Tracheal epithelial cell (primary cell): ENCODE measurements around the gene TLR2. TPM values are rescaled to one million over a fixed set of nuclear protein-coding genes. Genes with fewer than 3 reads are reported as not detected.

ENCODE experiments used
- total RNA-seq: library from RNA; depleted of rRNA; stranded (reverse); fragments of >200 nt; gene quantifications from 2 replicates; pipeline ENCODE4 v1.2.1, GENCODE V29; 2014

TLR2 gene, protein sequence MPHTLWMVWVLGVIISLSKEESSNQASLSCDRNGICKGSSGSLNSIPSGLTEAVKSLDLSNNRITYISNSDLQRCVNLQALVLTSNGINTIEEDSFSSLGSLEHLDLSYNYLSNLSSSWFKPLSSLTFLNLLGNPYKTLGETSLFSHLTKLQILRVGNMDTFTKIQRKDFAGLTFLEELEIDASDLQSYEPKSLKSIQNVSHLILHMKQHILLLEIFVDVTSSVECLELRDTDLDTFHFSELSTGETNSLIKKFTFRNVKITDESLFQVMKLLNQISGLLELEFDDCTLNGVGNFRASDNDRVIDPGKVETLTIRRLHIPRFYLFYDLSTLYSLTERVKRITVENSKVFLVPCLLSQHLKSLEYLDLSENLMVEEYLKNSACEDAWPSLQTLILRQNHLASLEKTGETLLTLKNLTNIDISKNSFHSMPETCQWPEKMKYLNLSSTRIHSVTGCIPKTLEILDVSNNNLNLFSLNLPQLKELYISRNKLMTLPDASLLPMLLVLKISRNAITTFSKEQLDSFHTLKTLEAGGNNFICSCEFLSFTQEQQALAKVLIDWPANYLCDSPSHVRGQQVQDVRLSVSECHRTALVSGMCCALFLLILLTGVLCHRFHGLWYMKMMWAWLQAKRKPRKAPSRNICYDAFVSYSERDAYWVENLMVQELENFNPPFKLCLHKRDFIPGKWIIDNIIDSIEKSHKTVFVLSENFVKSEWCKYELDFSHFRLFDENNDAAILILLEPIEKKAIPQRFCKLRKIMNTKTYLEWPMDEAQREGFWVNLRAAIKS
- total RNA-seq, result 9.0 and 101 TPM in 2 replicates

DNA sequence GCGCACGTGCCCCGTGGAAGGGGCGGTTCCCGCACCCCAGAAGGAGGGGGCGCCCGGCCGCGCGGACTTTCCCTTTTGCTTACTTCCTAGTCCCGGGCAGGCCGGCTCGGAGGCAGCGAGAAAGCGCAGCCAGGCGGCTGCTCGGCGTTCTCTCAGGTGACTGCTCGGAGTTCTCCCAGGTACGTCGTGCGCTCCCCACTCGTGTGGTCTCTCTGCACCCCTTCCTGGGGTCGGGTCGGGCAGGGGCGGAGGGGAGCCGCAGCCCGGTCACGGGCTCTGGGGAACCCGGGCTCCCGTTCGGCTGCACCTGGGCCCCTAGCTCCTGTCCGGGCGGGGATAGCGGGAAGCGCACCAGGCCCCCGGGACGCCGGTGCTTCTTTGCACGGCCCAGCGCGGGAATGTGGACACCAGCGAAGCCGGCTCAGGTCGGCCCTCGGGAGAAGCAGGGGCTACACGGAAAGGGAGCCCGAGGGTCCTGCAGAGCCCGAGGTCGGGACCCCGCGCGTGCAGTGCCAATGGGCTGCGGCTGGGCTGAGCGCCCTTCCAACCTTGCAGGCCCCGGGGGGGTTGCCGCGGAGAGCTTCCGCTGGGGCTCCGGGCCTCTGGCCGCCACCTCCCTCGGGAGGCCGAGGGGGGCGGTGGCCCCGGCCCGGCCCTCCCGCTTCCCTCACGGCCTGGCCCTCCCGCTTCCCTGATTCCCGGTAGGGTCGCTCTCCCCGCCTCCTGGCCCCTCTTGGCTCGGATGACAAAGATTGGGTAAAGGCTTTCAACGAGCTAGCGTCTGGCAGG is at the start of gene TLR2:
TSS of gene TLR2 (plus strand) at position 99 of the 789 bp plus-strand sequence. CDS start 18,628 bp downstream, outside the sequence.

Other genes starting within 250 kb of the TLR2 start
- gene TMEM131L, start 217.9 kb upstream of the TLR2 start, total RNA-seq, result 9.4 and 11.8 TPM in 2 replicates
- 3.6 TPM in 1 of 2 replicates, not detected in the other for gene RNF175, start 75.7 kb downstream of the TLR2 start, total RNA-seq
- gene SFRP2, start 104.8 kb downstream of the TLR2 start, total RNA-seq, result not detected in 2 replicates